MM.1S (cell line): ENCODE data around the gene TBX5.

Source experiments
- EZH2 ChIP-seq: fragments of 300-600 bp; sonication (generic); optimal IDR thresholded peaks from 2 replicates; pipeline ENCODE3; 2017; ENCODE audit warnings: low read depth, mild to moderate bottlenecking, antibody characterized with exemption, low read length, mixed read lengths
- EZH2phosphoT487 ChIP-seq: fragments of 300-600 bp; sonication (generic); IDR thresholded peaks from 2 replicates; pipeline ENCODE4 v1.6.1; 2018; ENCODE audit warnings: antibody characterized with exemption, low read length
- TF ChIP-seq, protein P1 (sequence below): fragments of 300-600 bp; sonication (generic); IDR thresholded peaks from 2 replicates; pipeline ENCODE4 v1.5.1; 2016; ENCODE audit warnings: antibody characterized with exemption, low read length, mixed read lengths

DNA sequence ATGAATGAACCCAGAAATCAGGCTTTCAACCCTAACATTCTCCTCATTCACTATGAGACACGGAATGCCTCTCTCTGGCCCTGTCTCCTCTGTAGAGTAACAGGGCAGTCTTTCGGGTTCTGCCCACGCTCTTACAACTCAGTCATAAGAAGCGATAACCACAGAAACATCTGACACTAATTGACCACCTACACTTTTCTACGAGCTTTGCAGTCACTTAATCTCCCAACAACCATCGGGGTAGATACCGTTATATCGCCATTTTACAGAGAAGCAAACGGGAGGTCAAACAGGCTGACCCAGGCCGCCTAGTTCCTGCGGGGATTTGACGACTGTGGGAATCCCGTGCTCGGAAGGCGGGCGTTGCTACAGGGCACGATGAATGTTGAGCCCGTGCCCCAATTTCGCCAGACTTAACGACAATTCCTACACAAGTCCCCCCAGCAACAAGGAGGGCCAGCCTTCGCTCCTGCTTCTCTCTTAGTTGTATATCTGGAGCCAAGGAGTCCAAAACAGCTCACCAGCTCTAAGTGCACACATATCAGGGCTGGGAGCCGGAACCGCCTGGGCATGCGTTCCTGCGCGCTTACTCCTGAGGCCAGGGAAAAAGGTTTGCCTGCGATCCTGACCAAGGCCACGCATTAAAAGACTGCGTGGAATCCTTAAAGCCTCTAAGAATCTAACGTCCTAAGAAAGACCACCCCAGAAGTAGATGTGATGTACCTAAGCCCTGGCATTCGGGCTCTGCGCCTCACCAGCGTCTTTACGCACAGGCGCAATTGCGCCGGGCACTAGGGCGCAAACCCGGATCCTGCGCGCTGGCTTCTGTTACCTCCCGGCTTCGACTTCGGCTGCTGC, 38.7 kb upstream of the TBX5 start:
- TF ChIP-seq EZH2 (no peak), EZH2phosphoT487 (no peak)
- TF ChIP-seq, protein P1, sequence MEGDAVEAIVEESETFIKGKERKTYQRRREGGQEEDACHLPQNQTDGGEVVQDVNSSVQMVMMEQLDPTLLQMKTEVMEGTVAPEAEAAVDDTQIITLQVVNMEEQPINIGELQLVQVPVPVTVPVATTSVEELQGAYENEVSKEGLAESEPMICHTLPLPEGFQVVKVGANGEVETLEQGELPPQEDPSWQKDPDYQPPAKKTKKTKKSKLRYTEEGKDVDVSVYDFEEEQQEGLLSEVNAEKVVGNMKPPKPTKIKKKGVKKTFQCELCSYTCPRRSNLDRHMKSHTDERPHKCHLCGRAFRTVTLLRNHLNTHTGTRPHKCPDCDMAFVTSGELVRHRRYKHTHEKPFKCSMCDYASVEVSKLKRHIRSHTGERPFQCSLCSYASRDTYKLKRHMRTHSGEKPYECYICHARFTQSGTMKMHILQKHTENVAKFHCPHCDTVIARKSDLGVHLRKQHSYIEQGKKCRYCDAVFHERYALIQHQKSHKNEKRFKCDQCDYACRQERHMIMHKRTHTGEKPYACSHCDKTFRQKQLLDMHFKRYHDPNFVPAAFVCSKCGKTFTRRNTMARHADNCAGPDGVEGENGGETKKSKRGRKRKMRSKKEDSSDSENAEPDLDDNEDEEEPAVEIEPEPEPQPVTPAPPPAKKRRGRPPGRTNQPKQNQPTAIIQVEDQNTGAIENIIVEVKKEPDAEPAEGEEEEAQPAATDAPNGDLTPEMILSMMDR, result no peak
